ENCODE results near the gene SLC9C2. TPM values are rescaled to one million over a fixed set of nuclear protein-coding genes. Genes with fewer than 3 reads are reported as not detected.

Gene SLC9C2
- total RNA-seq, 4 donors from 2014 or later: 0.34 TPM; not detected in 3

DNA sequence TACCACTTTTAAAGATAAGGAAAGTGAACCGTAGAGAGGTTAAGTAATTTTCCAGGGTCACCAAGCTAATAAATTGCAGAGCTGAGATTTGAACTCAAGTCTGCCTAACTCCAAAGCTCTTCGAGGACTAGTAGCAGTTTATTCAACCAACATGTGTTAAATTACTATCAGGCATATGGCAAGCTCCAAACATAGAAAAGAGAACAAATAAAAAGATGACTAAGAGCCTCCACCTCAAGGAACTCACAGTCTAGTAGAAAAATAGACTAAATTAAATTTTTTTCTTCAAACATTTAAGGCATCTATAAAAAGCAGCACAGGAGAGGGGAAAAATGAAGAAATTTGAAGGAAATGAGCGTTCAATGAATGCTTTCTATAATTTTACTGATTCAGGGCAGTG, 22.2 kb downstream of the SLC9C2 start:
- no peak for TF ChIP-seq CTCF (IDR thresholded peaks at IDR 0.05; ENCODE audit: low read depth)

DNA sequence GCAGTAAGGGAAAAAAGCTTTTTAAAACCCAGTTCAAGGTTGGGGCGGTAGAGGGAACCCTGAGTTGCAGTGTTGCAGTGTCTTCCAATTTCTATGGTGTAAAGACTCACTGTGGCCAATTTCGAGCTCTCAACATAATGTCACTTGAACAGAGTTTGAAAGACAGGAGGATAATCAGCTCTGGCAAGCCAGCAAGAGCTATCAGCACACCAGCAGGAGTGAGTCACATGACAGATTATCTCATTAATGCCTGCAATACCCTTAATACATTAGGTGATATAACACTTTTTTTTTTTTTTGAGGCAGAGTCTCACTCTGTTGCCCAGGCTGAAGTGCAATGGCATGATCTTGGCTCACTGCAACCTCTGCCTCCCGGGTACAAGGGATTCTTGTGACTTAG, 22.8 kb downstream of the SLC9C2 start:
- TF ChIP-seq CTCF (IDR thresholded peaks at IDR 0.05; ENCODE audit: low read depth): no peak

GRCh38 chr1:173573596-173573995, 29.3 kb downstream of the SLC9C2 start:
- TF ChIP-seq CTCF (IDR thresholded peaks at IDR 0.05; ENCODE audit: low read depth): no peak

DNA sequence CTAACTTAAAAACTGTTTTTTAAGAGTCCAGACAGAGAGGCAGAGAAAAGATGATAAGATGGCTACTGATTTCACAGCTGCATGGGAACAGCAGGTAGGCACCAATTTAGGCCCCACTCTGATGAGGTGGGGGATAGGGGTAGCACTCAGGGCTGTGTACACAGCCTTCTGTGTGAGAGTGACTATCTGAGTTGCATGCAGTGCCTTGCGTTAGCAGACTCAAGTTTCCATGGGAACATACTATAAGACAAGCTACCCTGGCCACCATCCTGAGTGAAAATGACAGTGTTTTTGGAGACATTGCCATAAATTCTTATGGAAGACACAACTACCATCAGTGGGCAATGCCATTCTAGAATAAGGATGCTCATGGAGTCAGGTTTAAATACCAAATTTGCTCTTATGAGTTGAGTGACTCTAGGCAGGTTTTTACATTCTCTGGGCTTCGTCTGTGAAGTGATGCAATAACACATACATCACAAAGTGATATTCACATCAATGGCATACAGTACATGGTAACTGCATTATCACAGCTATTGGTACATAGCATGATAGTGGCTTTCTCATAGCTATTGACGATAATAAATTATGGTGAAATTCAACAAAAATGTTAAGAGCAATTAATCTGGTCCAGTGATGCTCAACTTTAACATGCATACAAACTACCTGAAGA, 30.5 kb downstream of the SLC9C2 start:
- TF ChIP-seq CTCF (IDR thresholded peaks at IDR 0.05; ENCODE audit: low read depth): no peak

DNA sequence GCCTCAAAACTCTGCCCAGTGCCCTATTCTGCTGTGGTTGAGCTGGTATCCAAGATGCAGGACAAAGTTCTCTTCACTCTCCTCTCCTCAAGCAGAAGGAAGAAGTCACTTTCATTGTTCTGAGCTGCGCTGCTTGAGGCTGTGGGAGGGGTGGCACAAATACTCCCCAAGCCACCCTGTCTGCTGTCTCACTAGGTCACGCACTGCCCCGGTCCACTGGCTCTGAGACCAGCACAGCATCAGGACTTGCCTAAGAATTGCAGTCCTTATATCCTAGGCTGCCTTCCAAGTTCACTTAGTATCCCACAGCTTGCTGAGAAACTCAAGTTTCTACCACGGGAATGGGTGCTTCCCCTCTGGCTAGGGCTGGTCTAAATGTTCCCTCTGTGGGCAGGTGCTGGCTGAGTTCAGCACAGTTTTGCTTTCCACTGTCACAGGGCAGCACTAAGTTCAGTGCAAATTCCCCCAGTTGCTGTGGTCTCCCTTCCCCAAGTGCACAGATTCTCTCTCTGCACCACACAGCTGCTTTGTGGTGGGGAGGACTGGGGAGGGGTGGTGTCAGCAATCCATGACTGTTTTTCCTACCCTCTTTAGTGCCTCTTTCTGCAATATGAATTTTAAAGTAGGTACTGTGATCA, 32.4 kb downstream of the SLC9C2 start:
- no peak for TF ChIP-seq CTCF (IDR thresholded peaks at IDR 0.05; ENCODE audit: low read depth)

DNA sequence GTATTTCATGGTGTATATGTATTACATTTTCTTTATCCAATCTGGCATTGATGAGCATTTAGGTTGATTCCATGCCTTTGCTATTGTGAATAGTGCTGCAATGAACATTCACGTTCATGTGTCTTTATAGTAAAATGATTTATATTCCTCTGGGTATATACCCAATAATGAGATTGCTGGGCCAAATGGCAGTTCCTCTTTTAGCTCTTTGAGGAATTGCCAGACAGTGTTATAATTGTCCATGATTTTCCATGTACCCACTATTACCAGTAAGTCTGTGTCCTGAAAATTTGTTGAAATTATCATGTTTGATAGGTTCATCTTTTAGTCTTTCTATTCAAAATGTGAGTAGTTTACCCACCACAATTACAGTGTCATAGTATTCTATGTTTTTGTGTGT, 34.4 kb downstream of the SLC9C2 start:
- no peak for TF ChIP-seq CTCF (IDR thresholded peaks at IDR 0.05; ENCODE audit: low read depth)

GRCh38 chr1:173562813-173563212, 40.1 kb downstream of the SLC9C2 start:
- TF ChIP-seq CTCF (IDR thresholded peaks at IDR 0.05; ENCODE audit: low read depth): no peak

Measured in subcutaneous adipose tissue (tissue), 4 donors.